ENCODE results near the gene SEZ6L.

SEZ6L gene

DNA sequence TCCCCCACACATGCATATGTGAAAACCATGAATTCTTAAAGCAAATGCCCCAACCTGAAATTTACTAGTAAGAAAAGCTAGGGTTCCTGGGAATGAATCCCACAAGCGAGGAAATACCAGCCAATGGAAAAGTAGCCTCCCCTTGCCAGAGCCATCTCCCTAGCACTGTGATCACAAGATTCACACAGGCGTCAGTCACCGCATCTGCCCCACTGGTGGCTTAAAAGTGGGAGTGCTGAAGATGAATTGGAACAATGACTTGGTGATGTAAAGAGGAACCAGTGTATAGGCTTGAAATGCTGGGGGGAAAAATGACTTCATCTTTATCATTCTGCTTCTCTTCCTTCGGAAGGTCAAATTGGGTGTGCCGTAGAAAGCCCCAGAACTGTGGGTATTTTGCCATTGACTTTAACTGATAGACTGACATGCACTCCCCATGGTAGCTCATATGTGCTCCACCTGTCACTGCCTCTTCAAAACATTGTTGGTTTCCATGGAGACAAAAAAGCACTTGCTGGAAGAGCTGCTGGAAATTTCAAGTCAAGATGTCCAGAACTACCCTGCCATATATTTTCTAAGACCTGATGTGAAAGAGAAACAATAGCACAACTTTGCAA lies 240.6 kb downstream of the SEZ6L start:
- no peak for TF ChIP-seq PAX5 (IDR thresholded peaks at IDR 0.05; ENCODE audit: insufficient read depth, low read length, severe bottlenecking)
- TF ChIP-seq SPI1 (IDR thresholded peaks at IDR 0.05; ENCODE audit: low read depth, low read length) = no peak
- TF ChIP-seq POLR2A (IDR thresholded peaks at IDR 0.05; ENCODE audit: low read depth, low read length) = no peak
- no peak for TF ChIP-seq TAF1 (IDR thresholded peaks at IDR 0.05; ENCODE audit: low read depth, low read length)
- no peak for TF ChIP-seq POLR2AphosphoS5 (IDR thresholded peaks at IDR 0.05; ENCODE audit: low read depth, low read length)
- TF ChIP-seq POU2F2 (IDR thresholded peaks at IDR 0.05; ENCODE audit: low read depth, low read length) = no peak
- FAIRE-seq = no peak
- DNase-seq (ENCODE audit: insufficient read length, low spot score) = no peak

- no peak for FAIRE-seq
- TF ChIP-seq SPI1 (IDR thresholded peaks at IDR 0.05; ENCODE audit: low read depth, low read length) = no peak
- TF ChIP-seq POU2F2 (IDR thresholded peaks at IDR 0.05; ENCODE audit: low read depth, low read length) = no peak
- no peak for TF ChIP-seq PAX5 (IDR thresholded peaks at IDR 0.05; ENCODE audit: insufficient read depth, low read length, severe bottlenecking)
- TF ChIP-seq POLR2AphosphoS5 (IDR thresholded peaks at IDR 0.05; ENCODE audit: low read depth, low read length) = no peak
- no peak for TF ChIP-seq TAF1 (IDR thresholded peaks at IDR 0.05; ENCODE audit: low read depth, low read length)
- TF ChIP-seq POLR2A (IDR thresholded peaks at IDR 0.05; ENCODE audit: low read depth, low read length) = no peak
Measured at GRCh38 chr22:26410386-26410785, 241.1 kb downstream of the SEZ6L start.

GRCh38 chr22:26414347-26414746 lies 245.1 kb downstream of the SEZ6L start:
- FAIRE-seq (no peak), DNase-seq (ENCODE audit: insufficient read length, low spot score) (no peak)
- TF ChIP-seq SPI1 (IDR thresholded peaks at IDR 0.05; ENCODE audit: low read depth, low read length) = no peak
- TF ChIP-seq POLR2AphosphoS5 (IDR thresholded peaks at IDR 0.05; ENCODE audit: low read depth, low read length) = no peak
- TF ChIP-seq POU2F2 (IDR thresholded peaks at IDR 0.05; ENCODE audit: low read depth, low read length) = no peak
- no peak for TF ChIP-seq TAF1 (IDR thresholded peaks at IDR 0.05; ENCODE audit: low read depth, low read length)

More at GRCh38 chr22:26410386-26410785, 241.1 kb downstream of the SEZ6L start:
- no peak for DNase-seq (ENCODE audit: insufficient read length, low spot score)

DNA sequence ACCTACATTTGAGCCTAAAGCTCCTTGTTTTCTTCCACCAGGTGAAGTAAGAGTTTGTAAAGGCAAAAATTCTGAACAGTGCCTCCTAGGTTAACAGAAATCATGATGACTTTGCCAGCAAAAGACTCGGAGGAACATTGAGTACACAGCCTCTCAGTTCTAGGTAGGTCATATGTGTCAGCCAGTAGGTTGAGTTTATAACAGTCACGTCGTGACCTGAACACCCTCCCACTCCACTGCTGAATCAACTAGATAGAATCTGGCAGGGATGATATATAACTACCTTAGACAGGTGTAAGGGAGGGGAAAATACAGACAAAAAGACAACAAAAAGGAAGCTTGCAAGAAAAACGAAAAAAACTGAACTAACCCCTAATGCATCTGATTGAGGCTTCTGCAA lies 247.0 kb downstream of the SEZ6L start:
- no peak for TF ChIP-seq PAX5 (IDR thresholded peaks at IDR 0.05; ENCODE audit: insufficient read depth, low read length, severe bottlenecking)
- TF ChIP-seq POLR2A (IDR thresholded peaks at IDR 0.05; ENCODE audit: low read depth, low read length) = no peak
- no peak for FAIRE-seq
- DNase-seq (ENCODE audit: insufficient read length, low spot score) = no peak

DNA sequence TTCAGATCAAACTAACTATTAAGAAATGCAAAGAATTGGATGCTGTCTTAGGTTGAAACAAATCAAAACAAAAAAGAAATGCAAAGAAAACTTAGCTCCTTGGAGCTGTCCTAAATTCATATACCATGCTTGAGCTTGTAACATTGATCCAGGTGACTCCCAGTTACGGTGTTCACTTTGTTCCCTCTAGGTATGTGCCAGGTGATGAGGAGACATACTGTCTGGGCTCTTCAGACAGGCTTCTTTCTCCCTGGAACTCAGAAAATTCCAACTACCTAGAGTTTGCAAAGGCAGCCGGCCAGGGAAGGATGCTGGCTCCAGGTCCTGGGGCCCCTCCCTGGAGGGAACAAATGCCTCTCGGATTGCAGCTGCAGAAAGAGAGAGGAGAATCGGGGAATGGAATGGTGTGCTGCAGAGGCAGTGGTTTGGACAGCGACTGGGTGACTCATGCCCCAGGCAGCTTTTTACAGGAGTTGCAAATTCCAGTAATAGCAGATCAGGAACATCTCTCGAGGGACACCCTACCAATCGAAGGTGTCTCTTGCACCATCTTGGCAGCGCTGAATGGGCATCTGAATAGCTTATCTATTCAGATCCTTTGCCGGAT lies 247.5 kb downstream of the SEZ6L start:
- no peak for FAIRE-seq
- TF ChIP-seq PAX5 (IDR thresholded peaks at IDR 0.05; ENCODE audit: insufficient read depth, low read length, severe bottlenecking) = no peak
- no peak for TF ChIP-seq POLR2A (IDR thresholded peaks at IDR 0.05; ENCODE audit: low read depth, low read length)
- TF ChIP-seq SPI1 (IDR thresholded peaks at IDR 0.05; ENCODE audit: low read depth, low read length) = no peak
- TF ChIP-seq TAF1 (IDR thresholded peaks at IDR 0.05; ENCODE audit: low read depth, low read length) = no peak
- TF ChIP-seq POLR2AphosphoS5 (IDR thresholded peaks at IDR 0.05; ENCODE audit: low read depth, low read length) = no peak
- no peak for TF ChIP-seq POU2F2 (IDR thresholded peaks at IDR 0.05; ENCODE audit: low read depth, low read length)
- no peak for DNase-seq (ENCODE audit: insufficient read length, low spot score)

GRCh38 chr22:26417406-26417805 lies 248.1 kb downstream of the SEZ6L start:
- DNase-seq (ENCODE audit: insufficient read length, low spot score) (no peak), FAIRE-seq (no peak)
- TF ChIP-seq PAX5 (IDR thresholded peaks at IDR 0.05; ENCODE audit: insufficient read depth, low read length, severe bottlenecking) (no peak), TAF1 (IDR thresholded peaks at IDR 0.05; ENCODE audit: low read depth, low read length) (no peak), POU2F2 (IDR thresholded peaks at IDR 0.05; ENCODE audit: low read depth, low read length) (no peak)

DNA sequence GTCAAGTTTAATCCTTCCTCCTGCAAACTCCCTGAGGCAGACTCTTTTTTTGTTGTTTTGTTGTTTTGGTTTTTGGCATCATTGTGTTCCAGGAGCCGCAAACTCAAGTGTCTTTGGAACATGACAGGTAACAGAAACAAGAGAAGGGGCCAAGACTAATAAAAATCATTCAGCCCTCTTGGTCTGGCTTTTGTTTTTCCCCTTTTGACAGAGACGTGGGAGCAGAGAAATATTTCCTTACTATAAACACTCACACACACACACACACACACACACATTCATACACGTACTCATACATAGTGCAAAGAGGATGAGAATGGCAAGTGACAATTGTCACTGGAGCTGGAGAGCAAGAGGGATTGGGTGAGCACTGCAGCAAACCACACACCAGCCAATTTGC lies 249.4 kb downstream of the SEZ6L start:
- TF ChIP-seq POU2F2 (IDR thresholded peaks at IDR 0.05; ENCODE audit: low read depth, low read length) (no peak), POLR2A (IDR thresholded peaks at IDR 0.05; ENCODE audit: low read depth, low read length) (no peak), TAF1 (IDR thresholded peaks at IDR 0.05; ENCODE audit: low read depth, low read length) (no peak), PAX5 (IDR thresholded peaks at IDR 0.05; ENCODE audit: insufficient read depth, low read length, severe bottlenecking) (no peak), SPI1 (IDR thresholded peaks at IDR 0.05; ENCODE audit: low read depth, low read length) (no peak), POLR2AphosphoS5 (IDR thresholded peaks at IDR 0.05; ENCODE audit: low read depth, low read length) (no peak)
- FAIRE-seq (no peak), DNase-seq (ENCODE audit: insufficient read length, low spot score) (no peak)

DNA sequence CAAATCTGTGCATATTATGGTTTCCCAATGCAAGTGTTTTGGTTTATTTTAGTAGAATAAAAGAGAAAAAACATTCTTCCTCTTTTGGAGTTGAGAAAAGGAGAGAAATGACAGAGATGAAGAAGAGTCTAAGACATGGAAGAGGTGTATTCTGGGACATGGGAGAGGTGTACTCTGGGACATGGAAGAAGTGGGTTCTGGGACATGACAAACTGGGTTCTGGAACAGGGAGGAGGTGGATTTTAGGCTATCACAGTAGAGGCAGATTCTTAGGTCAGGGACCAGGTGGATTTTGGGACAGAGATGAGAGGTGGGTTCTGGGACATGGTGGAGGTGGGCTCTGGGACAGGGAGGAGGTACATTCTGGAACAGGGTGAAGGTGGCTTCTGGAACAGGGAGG lies 257.7 kb downstream of the SEZ6L start:
- no peak for TF ChIP-seq TAF1 (IDR thresholded peaks at IDR 0.05; ENCODE audit: low read depth, low read length)
- TF ChIP-seq PAX5 (IDR thresholded peaks at IDR 0.05; ENCODE audit: insufficient read depth, low read length, severe bottlenecking) = no peak
- no peak for TF ChIP-seq POLR2AphosphoS5 (IDR thresholded peaks at IDR 0.05; ENCODE audit: low read depth, low read length)
- no peak for TF ChIP-seq POU2F2 (IDR thresholded peaks at IDR 0.05; ENCODE audit: low read depth, low read length)
- no peak for TF ChIP-seq SPI1 (IDR thresholded peaks at IDR 0.05; ENCODE audit: low read depth, low read length)
- TF ChIP-seq POLR2A (IDR thresholded peaks at IDR 0.05; ENCODE audit: low read depth, low read length) = no peak
- DNase-seq (ENCODE audit: insufficient read length, low spot score) (no peak), FAIRE-seq (no peak)

DNA sequence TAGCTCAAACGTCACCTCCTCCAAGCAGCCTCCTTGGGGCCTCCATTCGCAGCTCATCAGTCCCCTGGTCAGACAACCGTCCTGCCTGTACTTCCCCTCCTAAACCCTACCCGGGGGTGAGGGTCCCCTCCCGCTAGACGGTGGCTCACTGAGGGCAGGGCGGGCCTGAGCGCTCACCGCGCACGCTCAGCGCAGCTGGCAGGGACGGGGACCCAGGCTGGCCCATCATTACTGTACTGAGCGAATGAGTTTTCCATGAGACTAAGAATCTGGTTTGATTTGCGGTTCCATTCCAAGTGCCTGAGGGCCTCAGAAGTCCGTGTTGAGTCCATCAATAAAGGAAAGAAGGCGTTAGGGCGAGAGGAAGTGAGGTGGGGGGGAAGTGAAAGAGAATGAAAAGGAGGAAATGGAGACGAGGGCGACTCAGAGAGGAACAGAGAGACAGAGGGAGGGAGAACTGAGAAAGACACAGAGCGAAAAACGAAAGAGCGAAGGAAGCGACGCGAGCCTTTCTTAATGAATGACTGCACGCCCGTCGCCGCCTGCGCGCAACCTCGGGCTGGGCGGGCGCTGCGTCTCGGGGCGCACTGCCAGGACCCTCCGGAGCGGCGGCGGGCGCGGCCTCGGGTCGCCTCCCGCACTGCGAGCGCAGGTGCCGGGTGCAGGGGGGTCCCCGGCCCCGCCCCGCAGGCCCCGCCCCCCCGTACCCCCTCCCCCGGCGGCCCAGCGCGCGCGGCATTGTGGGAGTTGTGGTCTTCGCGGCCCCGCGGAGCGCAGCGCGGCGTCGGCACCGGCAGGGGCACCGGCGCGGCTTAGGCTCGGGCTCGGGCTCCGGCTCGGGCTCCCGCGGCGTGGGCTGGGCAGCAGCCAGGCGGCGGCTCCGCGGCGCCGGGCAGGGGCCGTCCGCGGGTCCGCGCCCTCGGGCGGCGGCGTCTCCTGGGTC lies 259.5 kb downstream of the SEZ6L start, which contains the start of gene ASPHD2:
Gene ASPHD2 (plus strand): TSS at position 746 of the 943 bp plus-strand sequence. CDS start 4,356 bp downstream, outside the sequence.
- peak; percentile 97 for TF ChIP-seq SPI1 (IDR thresholded peaks at IDR 0.05; ENCODE audit: low read depth, low read length)
- TF ChIP-seq POU2F2 (IDR thresholded peaks at IDR 0.05; ENCODE audit: low read depth, low read length) = no peak
- no peak for TF ChIP-seq TAF1 (IDR thresholded peaks at IDR 0.05; ENCODE audit: low read depth, low read length)
- DNase-seq (ENCODE audit: insufficient read length, low spot score) = peak; percentile 77
- FAIRE-seq = peak; percentile 91
